Astrocyte of the cerebellum (primary cell): ENCODE measurements around the gene COL19A1.

Experiments used
- DNase-seq: peaks from one replicate; pipeline ENCODE4 v3.0.0-alpha.2; 2011; ENCODE audit warnings: low read depth
- H3K4me3 ChIP-seq: 2 replicates; pipeline ENCODE4 v1.5.1; 2011; ENCODE audit warnings: mild to moderate bottlenecking, low read depth, low read length, moderate library complexity
- in situ Hi-C: cut with HindIII; loops from 2 replicates; pipeline ENCODE4 v1.10.0; 2017; ENCODE audit warnings: low sequenced_read_pairs
- TF ChIP-seq, protein P1 (sequence below): IDR thresholded peaks from 2 replicates; pipeline ENCODE4 v1.5.1; 2012; ENCODE audit warnings: low read length, low read depth, moderate library complexity, mild to moderate bottlenecking; ENCODE audit errors: missing control alignments

COL19A1 gene

DNA sequence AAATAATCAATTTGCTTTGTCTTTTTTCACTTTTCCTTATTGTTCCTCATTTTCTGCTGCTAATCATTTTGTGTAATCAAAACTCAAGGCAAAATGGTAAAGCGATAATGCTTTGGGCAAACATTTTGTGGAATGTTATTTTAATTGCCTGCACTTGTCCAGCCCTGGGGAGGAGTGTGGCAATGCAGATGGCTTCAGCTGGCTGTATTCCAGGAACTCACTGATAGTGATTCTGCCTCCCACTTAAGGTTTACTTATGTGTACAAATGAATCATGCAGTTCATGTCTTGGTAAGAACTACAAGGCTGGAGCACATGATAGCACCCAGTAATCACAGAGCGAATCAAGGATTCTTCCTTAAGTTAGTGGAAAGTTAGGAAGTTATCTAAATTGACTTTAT is 107.8 kb downstream of the COL19A1 start:
- H3K4me3 ChIP-seq: no peak overlapping the region
- in situ Hi-C loops: no loop called here
- DNase-seq: no peak
- TF ChIP-seq, protein P1, sequence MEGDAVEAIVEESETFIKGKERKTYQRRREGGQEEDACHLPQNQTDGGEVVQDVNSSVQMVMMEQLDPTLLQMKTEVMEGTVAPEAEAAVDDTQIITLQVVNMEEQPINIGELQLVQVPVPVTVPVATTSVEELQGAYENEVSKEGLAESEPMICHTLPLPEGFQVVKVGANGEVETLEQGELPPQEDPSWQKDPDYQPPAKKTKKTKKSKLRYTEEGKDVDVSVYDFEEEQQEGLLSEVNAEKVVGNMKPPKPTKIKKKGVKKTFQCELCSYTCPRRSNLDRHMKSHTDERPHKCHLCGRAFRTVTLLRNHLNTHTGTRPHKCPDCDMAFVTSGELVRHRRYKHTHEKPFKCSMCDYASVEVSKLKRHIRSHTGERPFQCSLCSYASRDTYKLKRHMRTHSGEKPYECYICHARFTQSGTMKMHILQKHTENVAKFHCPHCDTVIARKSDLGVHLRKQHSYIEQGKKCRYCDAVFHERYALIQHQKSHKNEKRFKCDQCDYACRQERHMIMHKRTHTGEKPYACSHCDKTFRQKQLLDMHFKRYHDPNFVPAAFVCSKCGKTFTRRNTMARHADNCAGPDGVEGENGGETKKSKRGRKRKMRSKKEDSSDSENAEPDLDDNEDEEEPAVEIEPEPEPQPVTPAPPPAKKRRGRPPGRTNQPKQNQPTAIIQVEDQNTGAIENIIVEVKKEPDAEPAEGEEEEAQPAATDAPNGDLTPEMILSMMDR: no peak

DNA sequence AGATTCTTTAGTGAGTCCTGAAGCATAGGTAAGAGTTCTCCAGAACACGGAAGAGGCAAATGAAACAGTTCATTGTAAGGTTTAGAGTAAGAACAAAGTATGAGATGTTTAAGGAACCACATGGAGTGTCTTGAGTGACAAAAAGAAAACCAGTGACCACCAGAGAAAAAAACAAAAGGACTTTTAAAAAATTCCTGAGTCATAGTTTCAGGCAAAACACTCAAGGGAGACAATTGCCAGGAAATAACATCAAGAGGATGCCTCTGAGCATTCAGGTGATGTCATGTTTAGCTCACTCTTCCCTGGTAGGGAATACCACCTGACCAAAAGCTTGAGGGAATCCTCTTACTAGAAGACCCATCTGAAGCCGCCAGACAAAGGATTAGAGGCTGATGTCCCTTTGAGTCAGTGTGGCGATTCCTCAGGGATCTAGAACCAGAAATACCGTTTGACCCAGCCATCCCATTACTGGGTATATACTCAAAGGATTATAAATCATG is 110.3 kb downstream of the COL19A1 start:
- in situ Hi-C loops: no loop called here
- no peak overlapping the region for H3K4me3 ChIP-seq
- no peak for DNase-seq
- TF ChIP-seq, protein P1: no peak

DNA sequence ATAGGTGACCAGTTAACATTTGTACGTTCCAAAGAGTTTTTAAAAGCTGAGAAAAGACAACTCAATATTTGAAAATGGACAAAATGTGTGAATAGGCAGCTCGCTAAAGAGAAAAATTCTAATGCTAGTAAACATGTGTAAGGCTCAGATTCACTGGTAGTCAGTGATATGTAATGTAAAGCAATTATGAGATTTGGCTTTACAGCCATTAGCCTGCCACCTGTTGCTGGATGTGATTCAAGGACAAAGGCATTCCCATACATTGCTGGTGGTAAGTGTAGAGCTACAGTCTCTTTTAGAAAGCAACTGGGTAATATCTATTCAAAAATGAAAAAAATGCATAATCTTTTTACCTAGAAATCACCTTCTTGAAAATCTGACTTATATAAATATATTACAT is 114.3 kb downstream of the COL19A1 start:
- H3K4me3 ChIP-seq: no peak overlapping the region
- no peak for DNase-seq
- TF ChIP-seq, protein P1: no peak
- in situ Hi-C loops: no loop called here

DNA sequence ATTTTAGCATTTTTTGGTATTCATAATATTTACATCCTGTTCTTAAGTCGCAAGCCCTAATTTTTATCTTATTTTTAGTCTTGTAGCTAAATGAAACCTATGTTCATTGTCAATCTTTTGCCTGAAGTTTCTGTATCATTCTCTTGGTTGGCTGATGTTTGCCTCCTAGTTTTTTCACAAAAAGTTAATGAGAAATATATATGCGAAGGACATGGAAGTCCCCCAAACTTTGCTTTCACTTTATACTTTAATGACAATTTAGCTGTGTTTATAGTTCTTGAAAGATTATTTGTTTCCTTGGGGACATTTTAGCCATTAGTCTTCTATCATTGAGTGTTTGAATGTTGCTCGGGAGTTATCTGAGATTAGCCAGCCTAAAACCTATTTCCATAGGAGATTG is 118.2 kb downstream of the COL19A1 start:
- in situ Hi-C loops: no loop called here
- TF ChIP-seq, protein P1: no peak
- no peak overlapping the region for H3K4me3 ChIP-seq
- no peak for DNase-seq

DNA sequence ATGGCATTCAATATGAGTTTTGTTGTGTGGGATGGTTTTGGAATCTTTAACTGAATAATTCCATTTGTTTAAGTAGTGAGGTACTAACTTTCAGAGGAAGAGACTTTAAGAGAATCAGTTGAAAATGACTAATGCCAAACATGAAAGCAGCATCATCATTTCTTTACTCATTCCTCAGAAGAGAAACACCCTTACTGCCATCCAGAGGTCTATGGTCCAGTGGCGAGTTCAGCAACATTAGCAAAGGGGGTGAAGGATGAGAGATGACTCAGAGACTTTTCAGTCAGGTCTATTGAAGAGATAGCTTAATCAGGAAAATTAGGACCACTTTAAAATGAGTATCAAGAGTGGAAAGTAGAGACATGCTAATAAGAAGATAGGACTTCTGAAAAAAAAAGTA is 118.8 kb downstream of the COL19A1 start:
- no peak overlapping the region for H3K4me3 ChIP-seq
- TF ChIP-seq, protein P1: no peak
- in situ Hi-C loops: no loop called here
- no peak for DNase-seq

DNA sequence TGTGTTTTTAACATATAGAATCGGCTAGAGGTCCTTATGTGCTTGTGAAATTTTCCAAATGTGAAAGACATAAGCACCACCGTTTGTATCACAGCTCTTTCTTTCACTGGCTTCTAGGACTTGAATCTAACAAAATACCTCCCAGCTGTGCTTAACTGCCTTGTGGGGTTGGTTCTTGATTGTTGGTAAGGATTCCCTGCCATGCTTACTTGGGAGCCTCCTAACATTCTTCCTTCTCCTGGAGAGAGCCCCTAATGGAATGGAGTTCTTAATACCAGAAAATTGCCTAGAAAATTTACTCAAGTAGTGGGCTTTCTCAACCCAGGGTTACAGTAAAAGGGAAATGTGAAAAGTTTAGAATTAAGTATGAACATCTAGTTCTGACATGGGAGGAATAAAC is 121.2 kb downstream of the COL19A1 start:
- in situ Hi-C loops: no loop called here
- TF ChIP-seq, protein P1: no peak
- H3K4me3 ChIP-seq: no peak overlapping the region
- DNase-seq: no peak
